GM06990 (cell line): ENCODE results near the gene B3GNT9.

ENCODE experiments used
- DNase-seq: peaks from one replicate; pipeline ENCODE4 v3.0.0-alpha.2; 2011; ENCODE audit not compliant: insufficient read length; ENCODE audit errors: extremely low read depth
- H3K27me3 ChIP-seq: replicated peaks from 2 replicates; pipeline ENCODE4 v1.6.0; 2011; ENCODE audit warnings: low read length; ENCODE audit not compliant: control insufficient read depth, insufficient read depth
- H3K36me3 ChIP-seq: 2 replicates; pipeline ENCODE4 v1.5.1; 2011; ENCODE audit warnings: low read length; ENCODE audit not compliant: control insufficient read depth, insufficient read depth
- H3K4me3 ChIP-seq: replicated peaks from 2 replicates; pipeline ENCODE4 v1.5.1; 2011; ENCODE audit warnings: low read depth, mild to moderate bottlenecking, control low read depth, low read length
- CTCF ChIP-seq: IDR thresholded peaks from 2 replicates; pipeline ENCODE4 v1.5.1; 2011; ENCODE audit warnings: low read length, control low read depth, mild to moderate bottlenecking, inconsistent platforms; ENCODE audit not compliant: insufficient read depth, poor library complexity, severe bottlenecking

The B3GNT9 gene

GRCh38 chr16:67188323-67188722 lies 37.5 kb upstream of the B3GNT9 start:
- TF ChIP-seq CTCF, result no peak
- Histone ChIP-seq H3K4me3 (no peak overlapping the region), H3K36me3 (no peaks in the 10 kb centered on the region), H3K27me3 (no peaks in the 10 kb centered on the region; the same call in 1 of the 2 replicates)
- no peak for DNase-seq

- no peak for DNase-seq
- Histone ChIP-seq H3K4me3 (no peak overlapping the region), H3K27me3 (no peaks in the 10 kb centered on the region; the same call in 1 of the 2 replicates), H3K36me3 (no peaks in the 10 kb centered on the region)
- no peak for TF ChIP-seq CTCF
Observed at GRCh38 chr16:67187175-67187890, 36.5 kb upstream of the B3GNT9 start.

GRCh38 chr16:67186550-67186950 lies 35.8 kb upstream of the B3GNT9 start:
- H3K27me3 ChIP-seq, result no peaks in the 10 kb centered on the region; the same call in 1 of the 2 replicates
- no peak for DNase-seq
- TF ChIP-seq CTCF, result no peak
- H3K4me3 ChIP-seq, result no peak overlapping the region
- H3K36me3 ChIP-seq, result no peaks in the 10 kb centered on the region

- no peaks in the 10 kb centered on the region; the same call in 1 of the 2 replicates for H3K27me3 ChIP-seq
- no peak for DNase-seq
- no peak for TF ChIP-seq CTCF
- no peak overlapping the region for H3K4me3 ChIP-seq
- no peaks in the 10 kb centered on the region for H3K36me3 ChIP-seq
Observed at GRCh38 chr16:67185651-67186134, 34.9 kb upstream of the B3GNT9 start.

- H3K27me3 ChIP-seq, result no peaks in the 10 kb centered on the region; the same call in 1 of the 2 replicates
- peak; percentile 74 for DNase-seq
- H3K36me3 ChIP-seq, result no peaks in the 10 kb centered on the region
- H3K4me3 ChIP-seq, result no peak overlapping the region
- peak; percentile 88 for TF ChIP-seq CTCF
Observed at GRCh38 chr16:67184995-67185650, 34.3 kb upstream of the B3GNT9 start.
